H1 (cell line): ENCODE data around the gene PRDM15. TPM values are rescaled to one million over a fixed set of nuclear protein-coding genes. Genes with fewer than 3 reads are reported as not detected.

Experiments used
- CTCF ChIA-PET: fragments of 300-600 bp; sonication (Branson Sonifier 250); formaldehyde crosslinking; loops from one replicate; lab custom pipeline; 2021; ENCODE audit not compliant: partially characterized antibody; lab: Charles Lee
- POLR2A ChIA-PET: fragments of 300-600 bp; sonication (Branson Sonifier 250); formaldehyde crosslinking; loops from one replicate; lab custom pipeline; 2021; ENCODE audit warnings: inconsistent platforms; ENCODE audit not compliant: partially characterized antibody; lab: Charles Lee
- DNase-seq, 2 experiments: peaks; one replicate each; pipeline versions ENCODE4 v3.0.0 to v3.0.0-alpha.2; 2010 to 2022; ENCODE audit warnings: low spot score in 2 of 2, low read depth in 1 of 2, mixed read lengths in 1 of 2
- FAIRE-seq: peaks from 2 replicates; lab custom pipeline; 2011; peaks lifted over from hg19 to GRCh38; lab: Jason Lieb, UNC
- H2AFZ ChIP-seq: 2 replicates; pipeline ENCODE4 v1.8.1; 2012; ENCODE audit warnings: low read length, inconsistent platforms
- H2AK5ac ChIP-seq: 2 replicates; pipeline ENCODE4 v1.6.1; 2013; ENCODE audit warnings: low read depth, low read length
- H2BK120ac ChIP-seq: replicated peaks from 2 replicates; pipeline ENCODE3; 2013; ENCODE audit warnings: low read depth, low read length, inconsistent platforms
- H2BK12ac ChIP-seq: 2 replicates; pipeline ENCODE4 v1.6.1; 2013; ENCODE audit warnings: low read depth, low read length
- H2BK15ac ChIP-seq: 2 replicates; pipeline ENCODE4 v1.6.1; 2013; ENCODE audit warnings: low read length
- H2BK20ac ChIP-seq: 2 replicates; pipeline ENCODE4 v1.6.1; 2013; ENCODE audit warnings: low read length
- H2BK5ac ChIP-seq: 2 replicates; pipeline ENCODE4 v1.6.1; 2013; ENCODE audit warnings: low read depth, low read length
- H3K14ac ChIP-seq: 2 replicates; pipeline ENCODE4 v1.6.1; 2013; ENCODE audit warnings: inconsistent platforms; ENCODE audit not compliant: insufficient read length
- H3K18ac ChIP-seq: 2 replicates; pipeline ENCODE4 v1.6.1; 2013; ENCODE audit warnings: low read length; ENCODE audit errors: extremely low read depth
- H3K23ac ChIP-seq: 2 replicates; pipeline ENCODE4 v1.6.1; 2013; ENCODE audit warnings: inconsistent platforms; ENCODE audit not compliant: insufficient read length
- H3K23me2 ChIP-seq: 2 replicates; pipeline ENCODE4 v1.6.1; 2013; ENCODE audit warnings: low read depth, low read length
- H3K27ac ChIP-seq: 2 replicates; pipeline ENCODE4 v1.6.1; 2011; ENCODE audit warnings: low read depth, low read length, inconsistent platforms
- H3K27me3 ChIP-seq, 4 experiments: replicated peaks in 1 of 4; 1 replicate in 1 of 4; 2 replicates in 3 of 4; pipeline versions ENCODE4 v1.6.1 to v1.8.1; 2011 to 2013; ENCODE audit warnings: low read length in 3 of 4, mild to moderate bottlenecking in 3 of 4, inconsistent platforms in 2 of 4, mixed read lengths in 2 of 4, moderate library complexity in 1 of 4; ENCODE audit not compliant: control insufficient read depth in 3 of 4, insufficient read depth in 3 of 4; ENCODE audit errors: extremely low read depth in 1 of 4
- H3K36me3 ChIP-seq, 4 experiments: 2 replicates each; pipeline versions ENCODE4 v1.6.1 to v1.8.1; 2011 to 2013; ENCODE audit warnings: mild to moderate bottlenecking in 4 of 4, low read length in 3 of 4, moderate library complexity in 2 of 4, control low read depth in 1 of 4, inconsistent platforms in 1 of 4; ENCODE audit not compliant: insufficient read depth in 4 of 4, control insufficient read depth in 2 of 4
- H3K4ac ChIP-seq: replicated peaks from 2 replicates; pipeline ENCODE3; 2013; ENCODE audit warnings: low read length, low read depth, mixed read lengths, inconsistent platforms; ENCODE audit not compliant: insufficient read length
- H3K4me1 ChIP-seq, 4 experiments: replicated peaks in 1 of 4; 1 replicate in 1 of 4; 2 replicates in 3 of 4; pipeline versions ENCODE4 v1.6.1 to v1.8.1; 2011 to 2013; ENCODE audit warnings: low read length in 3 of 4, inconsistent platforms in 2 of 4, mixed read lengths in 1 of 4; ENCODE audit not compliant: insufficient read depth in 4 of 4, control insufficient read depth in 3 of 4
- H3K4me2 ChIP-seq, 2 experiments: 2 replicates each; pipeline versions ENCODE4 v1.6.1 to v1.8.1; 2011 to 2013; ENCODE audit warnings: low read depth in 2 of 2, low read length in 2 of 2, control low read depth in 1 of 2, inconsistent platforms in 1 of 2, mild to moderate bottlenecking in 1 of 2; ENCODE audit not compliant: insufficient read depth in 1 of 2
- H3K4me3 ChIP-seq, 4 experiments: fragments of 200-600, 300-600 bp in 1 of 4; sonication (generic), shearing (Covaris generic), sonication (Bioruptor Twin) in 1 of 4; 2 replicates each; pipeline versions ENCODE4 v1.5.1 to v1.8.1; 2011 to 2016; ENCODE audit warnings: low read length in 4 of 4, low read depth in 3 of 4, control low read depth in 2 of 4, inconsistent platforms in 2 of 4, mild to moderate bottlenecking in 2 of 4, mixed read lengths in 1 of 4, moderate library complexity in 1 of 4; ENCODE audit not compliant: insufficient read depth in 2 of 4; ENCODE audit errors: extremely low read depth in 1 of 4
- H3K56ac ChIP-seq: replicated peaks from 2 replicates; pipeline ENCODE3; 2013; ENCODE audit warnings: low read depth, mild to moderate bottlenecking, mixed read lengths, low read length, inconsistent platforms; ENCODE audit not compliant: insufficient read length
- H3K79me1 ChIP-seq: 2 replicates; pipeline ENCODE4 v1.6.1; 2013; ENCODE audit warnings: low read depth, low read length, control low read depth
- H3K79me2 ChIP-seq, 2 experiments: 2 replicates each; pipeline versions ENCODE4 v1.6.1 to v1.8.1; 2012 to 2013; ENCODE audit warnings: low read length in 2 of 2, mild to moderate bottlenecking in 2 of 2, inconsistent platforms in 1 of 2; ENCODE audit not compliant: insufficient read depth in 2 of 2, control insufficient read depth in 1 of 2
- H3K9ac ChIP-seq, 4 experiments: replicated peaks in 1 of 4; 1 replicate in 1 of 4; 2 replicates in 3 of 4; pipeline versions ENCODE4 v1.6.1 to v1.8.1; 2011 to 2013; ENCODE audit warnings: low read depth in 3 of 4, low read length in 3 of 4, control low read depth in 2 of 4, mild to moderate bottlenecking in 2 of 4, moderate library complexity in 2 of 4, inconsistent platforms in 1 of 4; ENCODE audit errors: extremely low read depth in 1 of 4
- H3K9me3 ChIP-seq, 2 experiments: 2 replicates each; pipeline versions ENCODE4 v1.6.1 to v1.8.1; 2012 to 2013; ENCODE audit warnings: mild to moderate bottlenecking in 2 of 2, moderate library complexity in 2 of 2, control low read depth in 1 of 2, inconsistent platforms in 1 of 2, low read depth in 1 of 2, low read length in 1 of 2, mixed read lengths in 1 of 2; ENCODE audit not compliant: insufficient read depth in 2 of 2
- H4K20me1 ChIP-seq, 2 experiments: replicated peaks in 1 of 2; 2 replicates each; pipeline versions ENCODE3 to v1.8.1; 2011 to 2013; ENCODE audit warnings: inconsistent platforms in 2 of 2, low read length in 2 of 2, mild to moderate bottlenecking in 1 of 2; ENCODE audit not compliant: insufficient read depth in 2 of 2, control insufficient read depth in 1 of 2
- H4K5ac ChIP-seq: 2 replicates; pipeline ENCODE4 v1.6.1; 2013; ENCODE audit warnings: low read length, low read depth, mixed read lengths, inconsistent platforms; ENCODE audit not compliant: insufficient read length
- H4K8ac ChIP-seq: 2 replicates; pipeline ENCODE4 v1.8.0; 2013; ENCODE audit warnings: mild to moderate bottlenecking, moderate library complexity, low read length, inconsistent platforms; ENCODE audit not compliant: insufficient read depth; ENCODE audit errors: extremely low read depth
- H4K91ac ChIP-seq: replicated peaks from 2 replicates; pipeline ENCODE3; 2013; ENCODE audit warnings: low read length, mixed read lengths, inconsistent platforms; ENCODE audit not compliant: insufficient read length
- TAF1 ChIP-seq: IDR thresholded peaks from 2 replicates; pipeline ENCODE4 v1.6.1; 2011; ENCODE audit warnings: mild to moderate bottlenecking, low read depth, low read length
- WGBS, 2 experiments: shearing (Covaris generic) in 1 of 2; methylation state at CpG; one replicate each; pipeline versions ENCODE4 v1.1.6 to v1.1.7; 2013 to 2015; ENCODE audit warnings: low lambda C conversion rate in 2 of 2, mixed read lengths in 2 of 2, inconsistent platforms in 1 of 2, low coverage in 1 of 2, missing lambda C conversion rate in 1 of 2; ENCODE audit not compliant: insufficient replicate concordance in 2 of 2, insufficient coverage in 1 of 2, insufficient read length in 1 of 2; ENCODE audit errors: extremely low coverage in 1 of 2, missing lambda C conversion rate in 1 of 2; 5-methylcytosine and 5-hydroxymethylcytosine counted together
- polyA plus RNA-seq, 7 experiments: library from polyadenylated mRNA; depleted of rRNA in 3 of 7; stranded (reverse) in 5 of 7; unstranded in 2 of 7; fragments of >200 nt in 5 of 7; fragments of 200-250 nt in 2 of 7; gene quantifications; 1 replicate in 5 of 7; 2 replicates in 1 of 7; 4 replicates in 1 of 7; pipeline versions ENCODE4 v1.2.1 to v1.2.3, GENCODE V29; 2011 to 2013; ENCODE audit warnings: missing spikeins in 2 of 7, mixed read lengths in 2 of 7
- total RNA-seq: library from RNA; stranded (reverse); fragmentation: NEBNext Ultra II Directional; extraction: Animal tissue kit (Norgen Biotek cat#: 25700); gene quantifications from 2 replicates; pipeline ENCODE4 v1.2.1, GENCODE V29; 2021

Gene PRDM15
- total and polyA plus RNA-seq, 2 of the 8 experiments (the other 6 are each of a cell fraction or from before 2014, with no cell fraction given) = 9.7 to 10.5 TPM

GRCh38 chr21:41784456-41785102, 94.6 kb downstream of the PRDM15 start:
- Histone ChIP-seq H3K23ac (no peak overlapping the region), H3K4me1 (peaks cover 0 to under 1% (median 0%) of the 10 kb centered on the region in 4 experiments; a peak in 2 of 7 replicates), H3K56ac (no peak overlapping the region), H3K79me2 (no peaks in the 10 kb centered on the region), H3K9me3 (no peaks in the 10 kb centered on the region), H2BK12ac (no peak overlapping the region), H3K14ac (no peak overlapping the region), H4K5ac (no peak overlapping the region), H4K20me1 (no peaks in the 10 kb centered on the region), H3K23me2 (no peaks in the 10 kb centered on the region), H2BK5ac (no peak overlapping the region), H3K18ac (no peak overlapping the region), H3K27ac (no peak overlapping the region), H3K9ac (no peak overlapping the region), H4K8ac (no peak overlapping the region), H2AK5ac (no peak overlapping the region), H2AFZ (no peak overlapping the region), H2BK20ac (no peak overlapping the region), H3K4ac (no peak overlapping the region), H2BK15ac (no peak overlapping the region), H3K79me1 (no peaks in the 10 kb centered on the region), H3K4me3 (no peak overlapping the region), H4K91ac (no peak overlapping the region), H3K27me3 (no peaks in the 10 kb centered on the region), H2BK120ac (no peak overlapping the region), H3K4me2 (no peak overlapping the region), H3K36me3 (no peaks in the 10 kb centered on the region)
- DNase-seq (no peak), FAIRE-seq (no peak)
- ChIA-PET CTCF (interaction anchor here (1.0 to 2.5 kb wide), 4 partner anchors 9 to 175 kb away, joined by 3 to 12 read pairs (median 6); no protein-coding TSS in a partner anchor), POLR2A (no interaction called here)
- no peak for TF ChIP-seq TAF1
- 85% methylated on average over 15 of the region's 15 CpGs; no CpG with 5 or more reads in 1 of the 2 experiments for WGBS, 2 experiments
